Measurements from ENCODE around the gene EPN1. TPM values are rescaled to one million over a fixed set of nuclear protein-coding genes. Genes with fewer than 3 reads are reported as not detected.
"Not testable (repeated sequence)": the region's sequence is repeated elsewhere in the genome, so short reads cannot be mapped to it uniquely, and the experiment has no call there.

EPN1 gene
- total RNA-seq, 1 experiment from 2014 or later: 197 TPM

- intact Hi-C loops (cut with micrococcal nuclease; ENCODE audit: unreplicated experiment): no loop called here
- POLR2A ChIA-PET: no interaction called here
These were observed 38.0 kb downstream of the EPN1 start for GRCh38 chr19:55712804-55713631.

GRCh38 chr19:55716531-55716930, 41.5 kb downstream of the EPN1 start:
- TF ChIP-seq CTCF (IDR thresholded peaks at IDR 0.05; ENCODE audit: insufficient read depth in 1 of 2, low read depth in 1 of 2, low read length in 1 of 2, severe bottlenecking in 1 of 2, unreplicated experiment in 1 of 2): no peak
- Mint-ChIP-seq H3K27me3 (ENCODE audit: insufficient read depth, unreplicated experiment) (no peaks in the 10 kb centered on the region), H3K36me3 (ENCODE audit: insufficient read depth, unreplicated experiment) (peaks cover 18% of the 10 kb centered on the region), H3K27ac (ENCODE audit: unreplicated experiment) (no peak overlapping the region), H3K4me3 (ENCODE audit: unreplicated experiment) (no peak overlapping the region), H3K9me3 (ENCODE audit: unreplicated experiment) (peaks cover 20% of the 10 kb centered on the region), H3K4me1 (ENCODE audit: low read depth, unreplicated experiment) (peaks cover 25% of the 10 kb centered on the region)
- Histone ChIP-seq H3K36me3 (ENCODE audit: control insufficient read depth, insufficient read depth, low read length) (no peaks in the 10 kb centered on the region), H3K4me1 (peaks cover 17% of the 10 kb centered on the region), H3K4me3 (ENCODE audit: low read depth, low read length) (no peak overlapping the region), H3K9me3 (peaks cover 8% of the 10 kb centered on the region), H3K27me3 (replicated peaks; ENCODE audit: control insufficient read depth, insufficient read depth, low read length) (no peaks in the 10 kb centered on the region)
- no peak for DNase-seq
- no TSS peak for BruUV-seq (replicated peaks)
- POLR2A ChIA-PET: no interaction called here
- intact Hi-C loops (cut with micrococcal nuclease; ENCODE audit: unreplicated experiment): no loop called here
- CTCF ChIA-PET: interaction anchor here (0.7 kb wide), 1 partner anchor 50 kb away, joined by 7 read pairs; no protein-coding TSS in a partner anchor

More at GRCh38 chr19:55712804-55713631, 38.0 kb downstream of the EPN1 start:
- peaks cover 25% of the 10 kb centered on the region for H3K36me3 Mint-ChIP-seq (ENCODE audit: insufficient read depth, unreplicated experiment)
- H3K4me1 Mint-ChIP-seq (ENCODE audit: low read depth, unreplicated experiment): peaks cover 10% of the 10 kb centered on the region
- no peaks in the 10 kb centered on the region for H3K27me3 ChIP-seq (replicated peaks; ENCODE audit: control insufficient read depth, insufficient read depth, low read length)
- no peaks in the 10 kb centered on the region for H3K9me3 ChIP-seq
- BruUV-seq (replicated peaks): no TSS peak
- no peaks in the 10 kb centered on the region for H3K36me3 ChIP-seq (ENCODE audit: control insufficient read depth, insufficient read depth, low read length)
- TF ChIP-seq CTCF (IDR thresholded peaks at IDR 0.05; ENCODE audit: insufficient read depth in 1 of 2, low read depth in 1 of 2, low read length in 1 of 2, severe bottlenecking in 1 of 2, unreplicated experiment in 1 of 2): no peak
- peak overlapping the region; percentile 16 for H3K4me3 Mint-ChIP-seq (ENCODE audit: unreplicated experiment)
- no peak overlapping the region for H3K4me3 ChIP-seq (ENCODE audit: low read depth, low read length)
- DNase-seq: no peak
- H3K27me3 Mint-ChIP-seq (ENCODE audit: insufficient read depth, unreplicated experiment): peaks cover 6% of the 10 kb centered on the region
- peaks cover 7% of the 10 kb centered on the region for H3K4me1 ChIP-seq
- CTCF ChIA-PET: no interaction called here
- peaks cover 18% of the 10 kb centered on the region for H3K9me3 Mint-ChIP-seq (ENCODE audit: unreplicated experiment)
- H3K27ac Mint-ChIP-seq (ENCODE audit: unreplicated experiment): peak overlapping the region; percentile 51

GRCh38 chr19:55717251-55717650, 42.2 kb downstream of the EPN1 start:
- H3K27me3 ChIP-seq (replicated peaks; ENCODE audit: control insufficient read depth, insufficient read depth, low read length): no peaks in the 10 kb centered on the region

GRCh38 chr19:55717879-55718711, 43.1 kb downstream of the EPN1 start:
- DNase-seq: peak; percentile 39 to 68
- H3K9me3 ChIP-seq: peaks cover 19% of the 10 kb centered on the region
- Mint-ChIP-seq H3K4me3 (ENCODE audit: unreplicated experiment) (peak overlapping the region; percentile 6), H3K9me3 (ENCODE audit: unreplicated experiment) (peaks cover 20% of the 10 kb centered on the region), H3K4me1 (ENCODE audit: low read depth, unreplicated experiment) (peaks cover 25% of the 10 kb centered on the region), H3K27ac (ENCODE audit: unreplicated experiment) (peak overlapping the region; percentile 42)
- H3K36me3 Mint-ChIP-seq (ENCODE audit: insufficient read depth, unreplicated experiment); H3K27me3 ChIP-seq (replicated peaks; ENCODE audit: control insufficient read depth, insufficient read depth, low read length); intact Hi-C loops (cut with micrococcal nuclease; ENCODE audit: unreplicated experiment); H3K36me3 ChIP-seq (ENCODE audit: control insufficient read depth, insufficient read depth, low read length); POLR2A ChIA-PET; H3K4me3 ChIP-seq (ENCODE audit: low read depth, low read length); CTCF ChIA-PET; BruUV-seq (replicated peaks); H3K27me3 Mint-ChIP-seq (ENCODE audit: insufficient read depth, unreplicated experiment): not testable (repeated sequence)
- H3K4me1 ChIP-seq: peaks cover 17% of the 10 kb centered on the region

More at GRCh38 chr19:55717251-55717650, 42.2 kb downstream of the EPN1 start:
- peaks cover 22% of the 10 kb centered on the region for H3K9me3 Mint-ChIP-seq (ENCODE audit: unreplicated experiment)
- no peaks in the 10 kb centered on the region for H3K27me3 Mint-ChIP-seq (ENCODE audit: insufficient read depth, unreplicated experiment)
- Histone ChIP-seq H3K9me3 (peaks cover 15% of the 10 kb centered on the region), H3K4me3 (ENCODE audit: low read depth, low read length) (no peak overlapping the region), H3K36me3 (ENCODE audit: control insufficient read depth, insufficient read depth, low read length) (no peaks in the 10 kb centered on the region), H3K4me1 (peaks cover 17% of the 10 kb centered on the region)
- intact Hi-C loops (cut with micrococcal nuclease; ENCODE audit: unreplicated experiment): no loop called here
- H3K36me3 Mint-ChIP-seq (ENCODE audit: insufficient read depth, unreplicated experiment): peaks cover 11% of the 10 kb centered on the region
- BruUV-seq (replicated peaks): no TSS peak
- no peak for DNase-seq
- peak overlapping the region; percentile 42 for H3K27ac Mint-ChIP-seq (ENCODE audit: unreplicated experiment)
- CTCF ChIA-PET: no interaction called here
- POLR2A ChIA-PET: no interaction called here
- peak overlapping the region; percentile 6 for H3K4me3 Mint-ChIP-seq (ENCODE audit: unreplicated experiment)
- H3K4me1 Mint-ChIP-seq (ENCODE audit: low read depth, unreplicated experiment): peaks cover 25% of the 10 kb centered on the region
- TF ChIP-seq CTCF (IDR thresholded peaks at IDR 0.05; ENCODE audit: insufficient read depth in 1 of 2, low read depth in 1 of 2, low read length in 1 of 2, severe bottlenecking in 1 of 2, unreplicated experiment in 1 of 2): no peak

Data from Caco-2 (cell line).